NCI-H146 (cell line): ENCODE results near the gene NDUFB7.

ENCODE experiments used
- DNase-seq: peaks from one replicate; lab custom pipeline; 2025; lab: John Stamatoyannopoulos, UW

The NDUFB7 gene

GRCh38 chr19:14520543-14520942 lies 51.3 kb downstream of the NDUFB7 start:
- no peak for DNase-seq

GRCh38 chr19:14519860-14520407 lies 51.9 kb downstream of the NDUFB7 start:
- DNase-seq: no peak

GRCh38 chr19:14519245-14519859 lies 52.5 kb downstream of the NDUFB7 start:
- DNase-seq: no peak

- peak; percentile 67 for DNase-seq
Observed at GRCh38 chr19:14517840-14518505, 53.9 kb downstream of the NDUFB7 start, which contains the start of gene DNAJB1. TSS of gene DNAJB1 (minus strand) at chr19:14518397. CDS start at chr19:14518349, 48 bp downstream.

GRCh38 chr19:14517446-14517839 lies 54.4 kb downstream of the NDUFB7 start:
- peak; percentile 49 for DNase-seq

GRCh38 chr19:14516746-14517438 lies 55.0 kb downstream of the NDUFB7 start:
- no peak for DNase-seq
